GM21367 (cell line): Measurements from ENCODE around the gene CLDND1.
"Not testable (repeated sequence)": the region's sequence is repeated elsewhere in the genome, so short reads cannot be mapped to it uniquely, and the experiment has no call there.

Experiments used
- ATAC-seq: cut with Tn5 transposase; IDR thresholded peaks from one replicate; pipeline ENCODE4 v1.9.1; 2021; ENCODE audit not compliant: unreplicated experiment

The CLDND1 gene

DNA sequence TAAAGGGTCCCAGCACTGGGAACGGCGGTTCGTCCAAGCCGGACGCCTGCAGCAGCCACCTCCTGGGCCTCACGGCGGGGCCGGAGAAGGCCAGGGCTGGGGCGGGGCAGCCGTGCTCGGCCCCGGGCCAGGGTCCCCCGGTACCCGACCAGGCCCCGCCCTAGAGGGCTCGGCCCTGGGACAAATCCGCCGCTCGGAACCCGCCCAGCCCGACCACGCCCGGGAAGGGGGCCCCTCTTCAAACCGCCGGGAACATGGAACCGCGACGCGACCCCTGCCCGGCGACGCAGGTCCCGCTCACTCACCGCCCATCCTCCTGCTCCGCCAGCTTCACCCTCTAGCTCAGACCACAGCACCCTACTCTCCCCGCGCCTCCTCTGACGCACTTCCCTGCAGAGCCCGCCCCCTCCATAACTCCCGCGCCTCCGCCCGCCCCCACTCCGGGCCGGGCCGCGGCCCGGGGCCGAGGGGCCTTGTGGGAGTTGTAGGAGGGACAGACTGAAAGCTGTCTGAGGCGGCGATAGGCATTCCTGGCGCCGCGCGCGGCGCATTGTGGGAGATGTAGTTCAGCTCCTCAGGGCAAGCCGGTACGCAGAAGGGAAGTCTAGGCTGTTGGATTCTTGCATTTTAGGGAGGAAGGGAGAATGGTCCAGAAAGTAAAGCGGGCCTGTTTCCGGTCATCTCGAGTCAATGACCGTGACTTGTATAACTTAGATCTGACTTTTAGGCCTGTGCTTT is at the start of gene CLDND1:
TSS of gene CLDND1 (minus strand) at position 359 of the 738 bp plus-strand sequence. CDS start 1,478 bp downstream, outside the sequence.
- ATAC-seq: peak; percentile 86

DNA sequence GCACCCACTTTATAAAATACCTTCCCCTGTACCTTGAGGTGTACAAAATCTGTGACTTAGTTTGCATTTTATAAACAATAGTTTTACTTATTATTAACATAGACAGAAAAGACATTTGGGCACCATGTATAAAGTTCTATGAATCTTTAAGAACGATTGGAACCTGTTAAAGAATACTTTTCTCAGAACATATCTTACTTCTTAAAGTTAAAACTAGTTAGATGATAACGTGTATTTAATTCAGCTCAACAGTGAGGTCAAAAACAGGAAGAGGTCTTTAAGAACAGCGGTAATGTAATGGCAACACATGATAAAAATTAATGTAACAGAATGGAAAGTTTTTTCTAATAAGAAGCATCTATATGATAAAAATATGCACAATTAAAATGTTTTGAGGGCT is 45.7 kb upstream of the CLDND1 start:
- no peak for ATAC-seq

DNA sequence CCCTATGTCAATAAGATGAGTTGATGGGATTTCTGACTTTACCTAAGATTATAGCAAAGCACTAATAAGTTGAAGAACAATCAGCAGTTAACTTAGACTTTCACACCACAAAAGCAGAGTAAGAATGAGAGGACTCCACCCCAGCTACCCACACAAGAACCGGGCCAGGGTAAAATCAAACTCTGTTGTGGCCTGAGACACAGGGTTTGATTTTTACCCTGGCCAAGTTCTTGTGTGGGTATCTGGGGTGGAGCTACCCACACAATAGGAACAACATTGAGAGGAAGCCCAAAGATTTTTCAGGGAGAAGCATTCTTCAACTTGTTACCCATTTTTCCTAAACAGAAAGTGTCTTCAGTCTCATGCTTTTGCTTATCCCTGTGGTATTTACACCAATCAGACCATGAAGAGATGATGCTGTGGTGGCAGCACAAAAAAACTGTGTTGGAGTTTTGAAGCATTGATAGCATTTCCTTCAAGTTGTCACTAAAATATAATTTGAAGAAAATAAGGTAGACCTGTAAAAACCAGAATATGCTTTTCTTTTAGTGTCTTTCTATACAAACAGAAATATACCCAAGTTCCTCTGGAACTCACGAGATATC is 45.1 kb upstream of the CLDND1 start:
- ATAC-seq: no peak

DNA sequence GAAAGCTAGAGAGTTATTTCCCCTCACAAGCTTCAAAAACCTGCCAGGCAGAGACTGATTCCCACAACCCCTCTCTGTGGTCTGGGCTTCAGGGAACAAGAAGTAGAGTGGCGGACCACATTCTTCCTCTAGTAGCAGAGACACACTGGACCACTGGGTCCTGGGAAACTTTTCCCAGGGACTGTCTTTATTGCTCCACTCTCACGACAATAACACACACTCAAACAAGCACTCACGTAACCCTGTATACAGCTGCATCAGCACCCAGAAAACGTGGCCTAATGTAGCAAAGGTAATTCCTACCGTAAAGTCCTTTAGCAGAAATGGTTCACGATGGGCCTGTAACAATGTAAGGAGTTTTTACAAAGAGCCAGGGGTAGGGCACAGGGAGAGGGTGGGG is 43.1 kb upstream of the CLDND1 start:
- ATAC-seq: no peak

DNA sequence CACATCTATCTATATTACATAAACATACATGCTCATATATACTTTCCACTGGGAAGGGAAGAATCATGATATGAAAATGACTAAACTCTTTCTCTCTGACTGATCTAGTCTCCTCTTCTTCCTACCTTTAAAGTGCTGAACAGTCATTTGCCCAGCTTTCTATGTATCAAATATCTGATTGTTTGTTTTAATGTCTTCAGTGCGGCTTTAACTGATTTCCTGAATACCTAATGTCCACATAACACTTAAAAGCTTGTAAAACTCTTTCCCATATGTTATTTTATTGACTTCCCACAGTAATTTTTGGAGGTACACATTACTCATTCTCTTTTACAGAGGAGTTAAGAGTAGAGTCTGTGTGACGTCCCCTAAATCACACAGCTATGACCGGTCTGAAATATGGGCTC is 42.5 kb upstream of the CLDND1 start:
- ATAC-seq: no peak

DNA sequence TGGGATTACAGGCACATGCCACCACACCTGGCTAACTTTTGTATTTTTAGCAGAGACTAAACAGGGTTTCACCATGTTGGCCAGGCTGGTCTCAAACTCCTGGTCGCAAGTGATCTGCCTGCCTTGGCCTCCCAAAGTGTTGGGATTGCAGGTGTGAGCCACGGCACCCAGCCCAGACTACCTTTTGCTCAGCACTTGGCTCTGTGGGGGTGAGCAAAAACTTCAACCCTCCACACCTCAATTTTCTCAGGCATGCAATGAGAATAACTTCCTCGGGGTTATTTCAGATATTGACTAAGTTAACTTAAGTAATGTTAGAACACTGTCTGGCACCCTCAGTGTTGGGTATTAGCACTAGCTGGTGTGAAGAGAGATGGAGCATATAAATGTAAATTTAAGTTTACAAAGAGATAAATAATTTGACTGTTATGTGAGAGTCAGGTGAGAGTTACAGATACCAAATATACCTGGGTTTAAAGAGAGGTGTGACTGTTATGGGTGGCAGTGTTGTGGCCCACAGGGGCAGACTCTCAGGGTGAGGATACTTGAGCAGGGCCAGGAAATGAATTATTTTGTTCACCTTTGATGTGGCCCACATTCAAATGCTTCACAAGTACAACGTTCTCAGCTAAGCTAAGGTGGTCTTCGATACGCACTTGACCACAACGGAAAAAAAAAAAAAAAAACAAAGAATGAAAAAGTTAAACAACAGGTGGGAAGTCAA is 41.7 kb upstream of the CLDND1 start:
- peak; percentile 13 for ATAC-seq

DNA sequence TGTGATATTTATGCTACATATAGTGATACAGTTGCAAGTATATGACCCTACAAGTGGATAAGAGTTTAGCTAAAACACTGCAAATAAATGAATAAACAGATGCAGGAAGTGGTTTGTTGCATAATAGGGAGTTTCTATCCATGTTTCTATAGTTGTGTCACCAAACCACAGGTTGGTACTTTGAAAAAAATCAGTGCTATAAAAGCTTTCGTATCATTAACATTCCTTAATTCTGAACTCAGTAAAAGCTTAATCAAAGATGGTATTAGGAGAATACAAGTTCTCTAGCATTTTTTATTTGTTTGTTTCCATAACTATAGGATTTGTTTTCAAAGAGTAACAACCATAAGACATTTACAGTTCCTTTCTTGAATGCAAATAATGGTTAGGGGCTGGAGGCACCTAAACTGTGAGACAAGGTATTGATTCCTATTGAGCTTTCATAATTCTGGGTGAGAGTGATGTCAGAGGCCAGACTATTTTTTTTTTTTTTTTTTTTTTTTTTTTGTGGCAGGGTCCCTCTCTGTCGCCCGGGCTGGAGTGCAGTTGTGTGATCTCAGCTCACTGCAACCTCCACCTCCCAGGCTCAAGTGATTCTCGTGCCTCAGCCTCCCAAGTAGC is 41.1 kb upstream of the CLDND1 start:
- ATAC-seq: peak; percentile 43

DNA sequence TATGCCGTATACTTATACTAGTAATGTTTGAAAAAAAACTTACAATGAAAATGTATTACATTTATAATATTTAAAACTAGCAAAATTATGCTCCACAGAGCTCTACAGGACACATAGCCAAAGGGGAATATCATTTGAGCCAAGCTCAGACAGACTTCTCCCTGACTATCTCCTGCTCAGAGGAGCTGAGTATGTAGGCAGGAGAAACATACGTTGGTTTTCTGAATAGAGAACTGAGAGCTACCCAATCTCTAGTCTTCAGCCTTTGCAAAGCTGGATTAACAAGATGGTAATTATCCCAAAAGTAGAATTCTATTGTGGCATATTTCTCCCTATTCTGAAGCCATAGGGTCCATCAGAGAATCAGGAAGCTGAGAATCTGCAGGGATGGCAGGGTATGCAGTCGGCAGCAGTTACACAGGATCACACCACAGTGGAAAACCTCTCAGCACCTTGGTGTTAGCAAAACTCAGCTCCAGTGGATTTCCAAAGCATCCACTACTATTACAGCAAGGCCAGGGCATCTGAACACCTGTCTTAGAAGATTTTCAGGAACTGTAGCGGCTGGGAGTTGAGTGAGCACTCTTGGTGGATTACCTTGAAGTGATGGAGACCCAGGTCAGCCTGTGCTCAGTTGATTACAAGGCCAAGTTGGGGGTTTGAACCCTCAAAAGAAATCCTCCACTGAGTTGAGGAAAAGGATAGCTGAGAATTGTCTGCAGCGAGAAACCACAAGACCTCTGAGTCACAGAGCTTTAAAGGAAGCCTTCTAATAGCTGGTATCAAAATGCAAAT is 39.2 kb upstream of the CLDND1 start:
- ATAC-seq: no peak

DNA sequence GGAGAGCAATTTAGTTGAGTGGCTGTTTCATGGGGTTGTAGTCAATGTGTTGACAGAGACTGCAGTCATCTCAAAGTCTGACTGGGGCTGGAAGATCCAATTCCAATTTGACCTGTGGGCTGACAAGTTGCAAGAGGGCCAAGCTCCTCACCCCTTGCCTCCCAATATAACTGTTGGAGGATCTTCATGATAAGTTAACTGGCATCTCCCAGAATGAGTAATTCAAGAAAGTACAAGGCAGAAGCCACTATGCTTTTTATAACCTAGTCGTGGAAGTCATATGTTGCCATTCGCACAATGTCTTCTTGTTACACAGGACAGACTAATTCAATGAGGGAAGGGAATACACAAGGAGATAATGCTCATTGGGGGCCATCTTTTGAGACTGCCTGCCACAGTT is 38.2 kb upstream of the CLDND1 start:
- ATAC-seq: no peak

DNA sequence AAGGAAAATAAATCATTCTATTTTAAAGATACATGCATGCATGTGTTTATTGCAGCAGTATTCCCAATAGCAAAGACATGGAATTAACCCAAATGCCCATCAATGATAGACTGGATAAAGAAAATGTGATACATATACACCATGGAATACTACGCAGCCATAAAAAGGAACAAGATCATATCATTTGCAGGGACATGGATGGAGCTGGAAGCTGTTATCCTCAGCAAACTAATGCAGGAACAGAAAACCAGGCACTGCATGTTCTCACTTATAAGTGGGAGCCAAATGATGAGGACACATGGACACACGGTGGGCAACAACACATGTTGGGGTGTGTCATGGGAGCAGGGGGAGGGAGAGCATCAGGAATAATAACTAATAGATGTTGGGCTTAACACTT is 37.1 kb upstream of the CLDND1 start:
- not testable (repeated sequence) for ATAC-seq

DNA sequence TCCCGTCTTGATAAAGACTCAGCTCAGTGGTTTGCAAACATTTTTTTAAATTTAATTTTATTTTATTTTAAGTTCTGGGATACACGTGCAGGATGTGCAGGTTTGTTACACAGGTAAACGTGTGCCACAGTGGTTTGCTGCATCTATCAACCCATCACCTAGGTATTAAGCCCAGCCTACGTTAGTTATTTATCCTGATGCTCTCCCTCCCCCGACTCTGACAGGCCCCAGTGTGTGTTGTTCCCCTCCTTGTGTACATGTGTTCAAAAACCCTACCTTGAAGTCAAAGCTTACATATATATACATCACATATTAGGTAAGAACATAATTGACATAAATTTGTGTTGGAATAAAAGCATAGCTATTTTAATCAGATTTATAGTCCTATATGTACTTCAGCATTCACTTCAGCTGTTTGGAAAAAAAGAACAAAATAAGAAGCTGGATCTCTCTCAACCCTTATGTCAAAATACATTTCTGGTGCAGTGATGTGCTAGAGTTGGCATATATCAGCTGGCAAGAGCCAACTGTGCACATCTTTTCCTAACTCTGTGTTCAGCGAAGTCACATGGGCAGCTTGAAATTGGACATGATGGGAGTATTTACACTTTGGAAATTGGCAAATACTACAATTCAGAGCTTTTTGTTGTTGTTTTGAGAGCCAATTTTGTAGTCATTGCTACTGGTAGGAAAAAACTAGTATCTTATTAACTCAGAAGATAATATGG is 35.6 kb upstream of the CLDND1 start:
- no peak for ATAC-seq

DNA sequence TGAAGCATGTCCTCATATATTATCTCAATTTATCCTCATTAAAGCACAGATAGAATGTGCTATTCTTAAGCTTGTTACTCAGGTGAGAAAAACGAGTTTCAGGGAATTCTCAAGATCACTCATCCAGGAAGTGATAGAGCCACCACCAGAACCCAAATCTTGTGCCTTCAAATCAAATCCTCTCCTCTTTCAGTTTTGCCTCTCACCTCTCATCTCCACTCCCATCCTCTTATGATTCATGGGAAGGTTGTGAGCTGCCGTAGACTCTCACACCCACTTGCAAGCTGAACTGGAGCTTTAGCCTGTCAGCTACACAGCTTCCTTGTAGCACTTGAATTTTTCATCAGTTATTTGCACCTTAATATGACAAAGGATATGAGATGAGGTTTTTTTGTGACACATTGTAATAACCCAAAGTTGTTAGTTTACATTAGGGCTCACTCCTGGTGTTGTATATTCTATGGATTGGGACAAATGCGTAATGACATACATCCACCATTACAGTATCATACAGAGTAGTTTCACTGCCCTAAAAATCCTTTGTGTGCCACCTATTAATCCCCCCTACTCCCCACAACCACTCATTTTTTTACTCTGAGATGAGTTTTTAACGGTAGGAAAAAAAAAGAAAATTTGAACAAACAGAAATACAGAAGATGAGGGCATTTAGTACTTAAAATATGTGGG is 34.8 kb upstream of the CLDND1 start:
- no peak for ATAC-seq

DNA sequence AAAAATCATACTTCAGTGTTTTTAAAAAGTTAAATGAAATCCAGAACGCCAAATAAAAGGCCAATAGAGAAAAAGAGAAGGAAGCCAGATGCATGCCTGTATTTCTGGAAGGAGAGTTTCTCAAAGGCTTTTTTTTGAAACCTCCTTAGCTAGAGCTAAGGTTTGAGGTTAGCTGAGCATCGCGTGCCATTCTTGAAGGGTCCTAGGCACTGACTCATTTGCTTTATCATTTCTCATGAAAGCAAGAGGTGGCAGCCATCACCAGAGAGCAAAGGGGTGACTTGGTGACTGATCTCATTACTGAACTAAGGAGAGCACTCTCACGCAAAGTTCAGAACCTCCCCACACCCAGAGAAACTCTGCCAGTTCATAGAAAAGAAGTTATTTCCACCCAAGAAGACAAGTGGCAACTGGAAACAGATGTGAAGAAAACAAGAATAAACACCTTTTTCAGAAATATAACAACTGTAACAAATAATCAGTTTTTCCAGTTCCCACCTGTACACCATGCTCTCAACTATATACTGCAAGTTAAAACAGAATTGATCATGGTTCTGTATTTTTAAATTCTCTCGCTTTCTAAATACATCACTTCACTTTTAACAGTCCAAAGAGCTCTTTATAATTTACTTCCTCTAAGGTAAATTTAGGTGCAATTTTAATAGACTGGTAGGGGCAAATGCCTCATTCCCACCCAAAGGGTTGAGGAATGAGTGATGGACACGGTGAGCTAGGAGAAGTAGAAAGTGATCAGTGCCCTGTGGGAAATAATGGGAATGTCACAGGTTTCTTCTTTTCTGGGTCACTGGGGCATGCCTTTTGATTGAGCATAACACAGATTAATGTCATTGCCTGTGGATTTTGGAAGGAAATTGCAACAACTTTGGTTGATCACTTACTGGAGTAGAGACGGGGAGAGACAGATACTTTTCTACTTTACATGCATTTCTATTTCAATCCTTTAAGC is 33.7 kb upstream of the CLDND1 start:
- peak; percentile 76 for ATAC-seq

DNA sequence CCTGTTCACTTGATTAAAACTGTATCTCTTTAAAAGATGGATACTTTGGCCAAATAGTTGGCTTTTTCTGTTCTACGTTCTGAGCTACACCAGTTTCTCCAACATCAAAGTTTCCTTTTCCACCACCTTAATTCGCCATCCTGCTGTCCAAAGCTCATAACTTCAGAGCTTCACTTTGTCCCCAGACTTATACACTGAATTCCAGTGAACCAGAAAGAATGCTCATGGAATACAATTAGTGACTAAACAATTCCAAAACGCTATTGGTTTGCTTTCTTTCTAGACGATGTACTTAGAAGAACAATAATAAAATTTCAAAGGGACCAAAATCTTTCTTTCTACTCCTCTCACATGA is 32.3 kb upstream of the CLDND1 start:
- ATAC-seq: no peak

DNA sequence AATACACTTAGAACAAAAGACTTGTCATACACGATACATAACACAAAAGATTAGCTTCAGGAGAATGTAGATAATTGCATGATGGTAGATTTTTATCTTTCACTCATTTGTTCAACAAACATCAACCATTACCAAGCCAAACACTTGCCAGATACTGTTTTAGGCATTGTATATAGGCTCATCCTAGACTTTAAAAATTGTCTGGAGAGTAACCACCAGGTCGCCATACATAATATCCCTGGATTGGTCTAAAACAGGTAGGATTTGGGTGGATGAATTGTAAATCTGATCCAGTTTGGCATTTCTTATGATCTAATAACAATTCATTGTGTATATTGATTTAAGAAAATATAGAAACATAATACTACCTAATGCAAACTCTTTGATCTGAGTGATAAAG is 31.9 kb upstream of the CLDND1 start:
- ATAC-seq: no peak

DNA sequence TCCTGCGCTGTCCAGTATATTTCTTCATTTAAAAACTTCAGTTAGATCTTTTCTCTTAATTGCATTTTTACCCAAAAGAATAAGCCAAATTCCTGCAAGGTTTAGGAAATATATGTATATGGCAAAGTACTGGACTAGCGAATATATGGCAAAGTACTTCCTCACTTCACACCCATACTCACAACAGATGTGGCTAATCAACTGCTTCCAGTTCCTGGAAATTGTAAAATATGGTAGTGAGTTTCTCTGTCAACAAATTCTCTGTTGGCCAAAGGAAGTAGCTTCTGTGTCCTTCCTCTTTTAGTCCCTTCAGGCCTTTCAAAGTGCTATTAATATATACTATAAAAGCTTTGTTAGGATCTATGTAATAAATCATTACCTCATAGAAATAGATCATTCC is 31.1 kb upstream of the CLDND1 start:
- ATAC-seq: no peak

DNA sequence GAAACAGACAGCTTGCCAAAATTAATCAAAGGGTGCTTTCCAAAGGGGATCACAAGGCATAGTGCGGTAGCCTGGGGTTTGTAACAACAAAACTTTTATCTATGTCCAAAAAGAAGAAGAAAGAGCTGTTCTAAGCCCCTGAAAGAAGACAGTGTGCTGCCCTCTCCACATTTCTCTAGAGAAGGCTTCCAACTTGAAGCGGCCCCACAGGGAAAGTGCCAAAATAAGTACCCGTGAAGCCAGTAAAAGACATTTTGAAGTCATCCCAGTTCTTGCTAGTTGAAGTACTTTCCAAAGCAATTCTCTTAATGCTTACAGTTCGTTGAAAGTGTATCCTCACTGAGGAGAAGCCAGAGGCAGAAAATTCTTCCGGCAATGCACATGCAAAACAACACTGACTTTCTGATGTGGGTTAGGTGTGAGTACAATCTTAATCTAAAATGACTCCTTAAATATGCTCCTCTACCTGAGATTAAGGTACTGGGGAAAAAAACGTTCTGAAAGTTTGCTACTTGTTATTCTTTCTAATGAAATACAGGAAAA is 30.4 kb upstream of the CLDND1 start:
- ATAC-seq: no peak
